GM10248 (cell line): ENCODE data around the gene BMP3.

Experiments
- CTCF ChIA-PET: fragments of 300-600 bp; sonication (Branson Sonifier 250); formaldehyde crosslinking; extraction: SDS; loops from one replicate; lab custom pipeline; 2021; ENCODE audit warnings: antibody characterized with exemption; lab: Yijun Ruan, JAX
- POLR2A ChIA-PET: fragments of 350-650 bp; sonication (Branson Sonifier 250); formaldehyde crosslinking; extraction: SDS; loops from one replicate; lab custom pipeline; 2020; ENCODE audit warnings: antibody characterized with exemption; lab: Yijun Ruan, JAX
- DNase-seq: peaks from one replicate; pipeline ENCODE4 v3.0.0; 2012; ENCODE audit errors: extremely low spot score
- TF ChIP-seq, protein P1 (sequence below): IDR thresholded peaks from 2 replicates; pipeline ENCODE4 v1.5.1; 2012; ENCODE audit warnings: mild to moderate bottlenecking, low read depth; ENCODE audit errors: extremely low read depth, missing control alignments, control extremely low read depth

The BMP3 gene

DNA sequence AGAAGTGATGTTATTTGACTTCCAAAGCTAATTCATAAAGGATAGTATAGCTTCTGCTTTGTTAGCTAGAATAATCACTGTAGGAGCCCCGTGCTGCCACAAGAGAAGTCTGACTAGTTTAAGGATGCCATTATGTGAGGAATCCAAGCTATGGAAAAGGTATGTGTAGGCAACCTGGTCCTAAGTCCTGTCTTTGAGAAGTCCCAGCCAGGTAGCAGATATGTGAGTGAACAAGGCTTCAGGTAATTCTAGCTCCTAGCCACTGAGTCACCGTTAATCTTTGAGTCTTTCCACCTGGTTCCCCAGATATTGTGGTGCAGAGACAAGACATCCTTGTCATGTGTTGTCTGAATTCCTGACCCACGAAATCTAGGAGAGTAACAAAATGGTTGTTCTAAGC lies 55.5 kb downstream of the BMP3 start:
- POLR2A ChIA-PET, result no interaction called here
- TF ChIP-seq, protein P1, sequence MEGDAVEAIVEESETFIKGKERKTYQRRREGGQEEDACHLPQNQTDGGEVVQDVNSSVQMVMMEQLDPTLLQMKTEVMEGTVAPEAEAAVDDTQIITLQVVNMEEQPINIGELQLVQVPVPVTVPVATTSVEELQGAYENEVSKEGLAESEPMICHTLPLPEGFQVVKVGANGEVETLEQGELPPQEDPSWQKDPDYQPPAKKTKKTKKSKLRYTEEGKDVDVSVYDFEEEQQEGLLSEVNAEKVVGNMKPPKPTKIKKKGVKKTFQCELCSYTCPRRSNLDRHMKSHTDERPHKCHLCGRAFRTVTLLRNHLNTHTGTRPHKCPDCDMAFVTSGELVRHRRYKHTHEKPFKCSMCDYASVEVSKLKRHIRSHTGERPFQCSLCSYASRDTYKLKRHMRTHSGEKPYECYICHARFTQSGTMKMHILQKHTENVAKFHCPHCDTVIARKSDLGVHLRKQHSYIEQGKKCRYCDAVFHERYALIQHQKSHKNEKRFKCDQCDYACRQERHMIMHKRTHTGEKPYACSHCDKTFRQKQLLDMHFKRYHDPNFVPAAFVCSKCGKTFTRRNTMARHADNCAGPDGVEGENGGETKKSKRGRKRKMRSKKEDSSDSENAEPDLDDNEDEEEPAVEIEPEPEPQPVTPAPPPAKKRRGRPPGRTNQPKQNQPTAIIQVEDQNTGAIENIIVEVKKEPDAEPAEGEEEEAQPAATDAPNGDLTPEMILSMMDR, result no peak
- no peak for DNase-seq
- CTCF ChIA-PET, result interaction anchor here (0.8 to 4.1 kb wide), 3 partner anchors 9 to 16 kb away, joined by 3 to 23 read pairs (median 4); no protein-coding TSS in a partner anchor

DNA sequence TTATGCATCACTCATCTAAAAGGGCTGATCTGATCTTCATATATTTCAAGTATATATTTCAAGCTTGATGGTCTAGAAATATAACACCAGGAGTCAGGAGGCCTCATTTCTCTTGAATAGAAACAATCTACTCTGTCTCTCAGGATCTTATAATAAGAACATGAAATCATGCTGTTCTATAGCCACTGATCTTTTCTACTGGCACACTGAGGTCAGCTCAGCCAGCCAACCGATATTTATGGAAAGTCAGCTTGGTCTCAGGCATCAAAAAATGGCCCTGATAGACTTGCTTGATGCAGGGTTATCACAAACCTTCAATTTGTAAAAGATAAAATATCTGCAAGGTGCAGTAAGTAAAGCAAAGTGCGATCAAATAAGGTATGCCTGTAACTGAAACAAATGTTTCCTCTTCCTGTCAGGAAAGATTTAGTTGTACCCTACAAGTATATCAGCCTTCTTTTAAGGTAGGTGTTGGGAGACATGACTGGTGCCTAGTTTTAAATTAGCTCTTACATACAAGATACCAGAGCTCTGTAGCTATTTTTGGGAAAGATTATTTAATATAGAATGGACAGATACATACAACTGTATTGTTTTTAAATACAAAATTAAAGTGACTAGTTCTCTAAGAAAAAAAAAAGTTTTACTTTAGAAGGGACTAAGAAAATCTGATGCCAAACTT lies 63.4 kb downstream of the BMP3 start:
- TF ChIP-seq, protein P1, result no peak
- no peak for DNase-seq
- CTCF ChIA-PET, result interaction anchor here (0.7 to 1.4 kb wide), 2 partner anchors 21 to 24 kb away, joined by 3 to 4 read pairs; no protein-coding TSS in a partner anchor
- POLR2A ChIA-PET, result no interaction called here

DNA sequence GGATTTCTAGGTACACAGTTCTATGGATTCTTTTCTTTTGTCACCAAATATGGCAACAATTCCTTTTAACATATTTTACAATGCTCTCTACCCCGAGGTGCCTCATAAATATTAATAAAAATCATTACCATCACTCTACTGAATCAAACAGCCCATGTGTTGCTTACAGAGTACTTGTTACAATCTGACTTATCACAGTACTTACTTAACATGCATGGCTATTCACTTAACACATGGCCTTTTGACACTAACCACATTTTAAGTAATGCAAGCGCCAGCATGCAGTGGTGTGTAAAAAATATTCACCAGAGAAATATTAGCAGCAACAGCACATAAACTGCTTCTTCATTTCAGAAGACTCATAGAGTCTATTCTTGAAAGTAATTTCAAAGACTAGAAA lies 64.9 kb downstream of the BMP3 start:
- ChIA-PET CTCF (interaction anchor here (1.1 to 1.4 kb wide), 3 partner anchors 9 to 26 kb away, joined by 3 to 4 read pairs (median 4); no protein-coding TSS in a partner anchor), POLR2A (no interaction called here)
- no peak for DNase-seq
- TF ChIP-seq, protein P1, result no peak

DNA sequence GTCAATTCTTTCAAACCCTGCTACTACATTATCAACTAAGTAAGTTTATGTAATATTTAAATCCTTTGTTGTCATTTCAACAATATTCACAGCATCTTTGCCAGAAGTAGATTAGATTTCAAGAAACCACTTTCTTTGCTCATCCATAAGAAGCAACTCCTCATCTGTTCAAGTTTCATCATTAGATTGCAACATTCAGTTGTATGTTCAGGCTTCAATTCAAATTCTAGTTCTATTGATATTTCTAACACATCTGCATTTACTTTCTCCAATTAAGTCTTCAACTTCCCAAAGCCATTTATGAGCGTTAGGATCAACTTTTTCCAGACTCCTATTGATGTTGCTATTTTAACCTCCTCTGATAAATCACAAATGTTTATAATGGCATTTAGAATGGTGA lies 66.1 kb downstream of the BMP3 start:
- TF ChIP-seq, protein P1, result no peak
- ChIA-PET POLR2A (no interaction called here), CTCF (no interaction called here)
- no peak for DNase-seq

DNA sequence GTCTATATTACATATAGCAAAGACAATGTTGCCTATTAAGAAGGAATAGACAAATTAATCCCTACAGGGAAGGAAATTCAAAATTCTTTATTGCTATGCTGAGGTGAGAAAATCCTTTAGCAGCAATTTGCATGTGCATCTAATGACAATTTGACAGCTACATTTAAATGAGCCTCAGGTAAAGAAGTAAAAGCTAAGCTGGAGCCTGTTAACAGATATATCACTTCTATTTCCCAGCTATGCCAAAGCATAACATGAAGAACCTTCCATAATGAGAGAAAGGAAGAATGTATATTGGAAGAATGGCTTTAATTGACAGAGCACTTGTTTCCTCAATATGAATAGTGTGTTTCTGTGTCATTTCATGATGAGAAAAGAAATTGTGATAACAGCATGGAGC lies 71.6 kb downstream of the BMP3 start:
- ChIA-PET POLR2A (no interaction called here), CTCF (interaction anchor here (0.7 to 1.1 kb wide), 2 partner anchors 16 to 45 kb away, joined by 3 read pairs; no protein-coding TSS in a partner anchor)
- TF ChIP-seq, protein P1, result no peak
- DNase-seq, result no peak

DNA sequence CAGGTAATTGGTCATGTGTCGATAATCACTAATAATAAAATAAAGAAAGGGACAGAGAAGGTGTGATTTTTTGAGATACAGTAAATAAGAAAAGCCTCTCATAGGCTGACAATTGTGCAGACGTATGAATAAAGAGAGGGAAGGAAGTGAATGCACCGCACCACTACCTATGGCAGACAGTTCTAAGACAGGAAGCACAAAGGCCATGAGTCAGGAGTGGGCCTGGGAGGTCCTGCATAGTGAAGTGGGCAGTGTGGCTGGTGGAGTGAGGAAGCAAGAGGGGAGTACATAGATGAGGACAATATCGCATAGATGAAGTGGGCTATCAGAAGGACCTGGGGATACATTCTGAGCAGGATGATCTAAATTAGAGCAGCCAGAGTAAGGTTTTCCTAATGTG lies 75.6 kb downstream of the BMP3 start:
- ChIA-PET CTCF (no interaction called here), POLR2A (no interaction called here)
- TF ChIP-seq, protein P1, result no peak
- no peak for DNase-seq
